A549 treated with dexamethasone at 1 μM for 4 hours (cell line): ENCODE results near the gene ABCG5. TPM values are rescaled to one million over a fixed set of nuclear protein-coding genes. Genes with fewer than 3 reads are reported as not detected.

ENCODE experiments used
- total RNA-seq: library from RNA; stranded (reverse); fragments of 200-300 nt; extraction: Qiagen RNA extraction; gene quantifications from 5 replicates; pipeline ENCODE4 v1.2.3, GENCODE V29; 2022

ABCG5 gene
- total RNA-seq, result 0.03 TPM in 1 of 5 replicates, not detected in the others

DNA sequence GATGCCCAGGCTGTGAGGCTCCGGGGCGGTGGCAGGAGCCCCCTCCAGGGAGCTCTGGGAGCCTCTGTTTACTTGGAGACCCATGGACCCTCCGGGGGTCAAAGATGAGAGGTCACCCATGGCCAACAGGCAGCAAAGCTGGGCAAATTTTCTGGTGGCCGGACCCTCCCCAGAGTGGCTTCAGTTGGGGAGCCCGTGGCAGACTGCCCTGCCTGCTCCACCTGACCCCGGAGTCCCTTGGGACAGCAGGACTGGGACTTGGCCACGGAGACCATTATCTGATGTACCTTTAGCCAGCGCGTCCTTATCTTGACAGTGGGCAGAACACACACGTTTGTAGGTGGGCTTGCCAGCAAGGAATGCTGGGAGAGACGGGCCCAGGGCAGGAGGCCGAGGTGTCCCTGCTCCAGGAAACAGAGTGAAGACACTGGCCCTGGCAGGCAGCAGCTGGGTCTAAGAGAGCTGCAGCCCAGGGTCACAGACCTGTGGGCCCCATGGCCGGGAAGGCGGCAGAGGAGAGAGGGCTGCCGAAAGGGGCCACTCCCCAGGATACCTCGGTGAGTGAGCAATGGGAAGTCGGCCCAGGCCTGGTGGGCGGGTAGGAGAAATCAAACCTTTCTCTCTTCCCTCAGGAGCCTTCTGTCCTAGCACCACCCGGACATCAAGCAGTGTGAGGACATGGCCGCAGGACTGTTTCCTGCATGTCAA, at the start of gene ABCG5, which contains the start of gene ABCG8:
TSS of gene ABCG5 (minus strand) at position 280 of the 708 bp plus-strand sequence. CDS start at position 120, 160 bp downstream.
TSS of gene ABCG8 (plus strand) at position 412 of the 708 bp plus-strand sequence. CDS start at position 495, 83 bp downstream.

DNA sequence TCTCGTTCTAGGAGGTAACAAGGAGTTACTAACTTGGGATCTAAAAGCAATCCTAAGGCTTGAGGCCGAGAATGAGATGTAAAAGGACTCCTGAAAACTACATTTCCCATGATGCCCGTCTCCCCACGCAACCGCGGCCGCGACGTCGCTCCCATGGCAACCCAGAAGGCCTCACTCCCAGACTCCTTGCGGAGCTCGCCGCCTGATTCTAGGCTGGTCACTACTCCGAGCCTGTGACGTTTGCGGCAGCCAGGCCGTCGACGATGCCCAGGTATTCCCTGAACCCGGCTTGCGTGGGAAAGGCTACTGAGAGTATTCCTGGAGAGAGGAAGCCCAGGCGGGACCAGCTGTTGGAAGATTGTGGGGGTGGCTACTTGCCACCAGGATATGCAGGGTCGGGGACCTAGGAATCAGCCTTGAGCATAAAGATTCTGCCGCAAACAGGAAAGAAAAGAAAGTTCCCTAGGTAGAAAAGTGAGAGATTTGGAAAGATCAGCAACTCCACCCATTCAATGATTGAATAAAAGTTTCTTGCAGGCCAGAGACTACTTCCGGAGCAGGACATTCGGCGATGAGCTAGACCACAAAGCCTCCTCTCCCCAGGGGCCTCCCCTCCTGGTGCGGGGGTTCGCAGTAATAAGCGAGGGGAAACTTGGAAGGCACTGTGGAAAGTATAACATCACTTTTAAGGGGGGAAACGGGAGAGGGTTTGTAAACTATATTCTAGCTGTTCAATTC, 64.6 kb downstream of the ABCG5 start, which contains the start of gene DYNC2LI1:
TSS of gene DYNC2LI1 (plus strand) at position 164 of the 738 bp plus-strand sequence. CDS start at position 264, 100 bp downstream.

Other genes starting within 250 kb of the ABCG5 start
- 16.6 to 28.9 TPM (median 25.3 TPM) in 5 replicates for gene THADA, start 242.8 kb downstream of the ABCG5 start, total RNA-seq
- 1.3 to 3.1 TPM (median 2.2 TPM) in 5 replicates for gene PLEKHH2, start 201.6 kb downstream of the ABCG5 start, total RNA-seq
- gene C1GALT1C1L, start 162.4 kb downstream of the ABCG5 start, total RNA-seq, result 2.1 to 2.4 TPM (median 2.3 TPM) in 5 replicates
- gene DYNC2LI1, start 64.8 kb downstream of the ABCG5 start, total RNA-seq, result 16.1 to 21.1 TPM (median 20.7 TPM) in 5 replicates
- 0.04 TPM in 1 of 5 replicates, not detected in the others for gene ABCG8, start 132 bp upstream of the ABCG5 start, total RNA-seq
- gene LRPPRC, start 157.2 kb upstream of the ABCG5 start, total RNA-seq, result 80.4 to 121 TPM (median 111 TPM) in 5 replicates